T1000 (cell line): ENCODE results near the gene UGT1A3.

Source experiments
- DNase-seq: peaks from one replicate; lab custom pipeline; 2025; ENCODE audit warnings: mixed read lengths; lab: John Stamatoyannopoulos, UW

UGT1A3 gene

GRCh38 chr2:233816334-233816733 is 87.5 kb downstream of the UGT1A3 start:
- DNase-seq = no peak

- DNase-seq = no peak
Observed at GRCh38 chr2:233816771-233817170, 87.9 kb downstream of the UGT1A3 start.

GRCh38 chr2:233817361-233817911 is 88.6 kb downstream of the UGT1A3 start:
- no peak for DNase-seq

- no peak for DNase-seq
Observed at GRCh38 chr2:233817995-233818638, 89.3 kb downstream of the UGT1A3 start.

GRCh38 chr2:233818639-233819621 is 90.1 kb downstream of the UGT1A3 start:
- no peak for DNase-seq

GRCh38 chr2:233819884-233820773 is 91.3 kb downstream of the UGT1A3 start:
- DNase-seq = no peak

GRCh38 chr2:233820774-233821105 is 91.9 kb downstream of the UGT1A3 start:
- no peak for DNase-seq

GRCh38 chr2:233821196-233821595 is 92.4 kb downstream of the UGT1A3 start:
- DNase-seq = no peak

GRCh38 chr2:233821709-233822100 is 92.9 kb downstream of the UGT1A3 start:
- no peak for DNase-seq

- DNase-seq = no peak
Observed at GRCh38 chr2:233822101-233822771, 93.4 kb downstream of the UGT1A3 start.
